Liver (tissue), 9 donors: ENCODE results near the gene LASP1. TPM values are rescaled to one million over a fixed set of nuclear protein-coding genes. Genes with fewer than 3 reads are reported as not detected.

ENCODE experiments used
- DNase-seq: peaks from one replicate; pipeline ENCODE4 v3.0.0-alpha.2; 2017; ENCODE audit warnings: low spot score
- H3K27ac ChIP-seq, 2 donors: one replicate each; pipeline ENCODE4 v1.7.0; 2013; ENCODE audit warnings: inconsistent platforms in 2 of 2, low read length in 2 of 2, control low read depth in 1 of 2, low read depth in 1 of 2, mild to moderate bottlenecking in 1 of 2
- H3K27me3 ChIP-seq, 4 donors: one replicate each; pipeline versions ENCODE4 v1.6.1 to v1.7.0; 2013; ENCODE audit warnings: low read length in 3 of 4, inconsistent platforms in 1 of 4, mild to moderate bottlenecking in 1 of 4, moderate library complexity in 1 of 4; ENCODE audit not compliant: control insufficient read depth in 4 of 4, insufficient read depth in 4 of 4
- H3K36me3 ChIP-seq, 4 donors: one replicate each; pipeline versions ENCODE4 v1.6.1 to v1.7.0; 2013; ENCODE audit warnings: low read length in 3 of 4, mild to moderate bottlenecking in 3 of 4, low read depth in 1 of 4, moderate library complexity in 1 of 4; ENCODE audit not compliant: control insufficient read depth in 4 of 4, insufficient read depth in 3 of 4
- H3K4me1 ChIP-seq, 4 donors: one replicate each; pipeline versions ENCODE4 v1.6.1 to v1.7.0; 2013; ENCODE audit warnings: low read length in 3 of 4, mild to moderate bottlenecking in 3 of 4, moderate library complexity in 1 of 4; ENCODE audit not compliant: control insufficient read depth in 4 of 4, insufficient read depth in 4 of 4
- H3K4me3 ChIP-seq, 3 donors: one replicate each; pipeline versions ENCODE4 v1.6.1 to v1.7.0; 2013; ENCODE audit warnings: low read length in 3 of 3, control low read depth in 1 of 3, low read depth in 1 of 3, mild to moderate bottlenecking in 1 of 3
- H3K9ac ChIP-seq, 2 donors: one replicate each; pipeline ENCODE4 v1.7.0; 2013; ENCODE audit warnings: low read length in 2 of 2, mild to moderate bottlenecking in 2 of 2, moderate library complexity in 2 of 2, control low read depth in 1 of 2, low read depth in 1 of 2
- H3K9me3 ChIP-seq, 4 donors: one replicate each; pipeline versions ENCODE4 v1.6.1 to v1.7.0; 2013; ENCODE audit warnings: low read length in 3 of 4; ENCODE audit not compliant: control insufficient read depth in 4 of 4
- EGR1 ChIP-seq, 2 donors: IDR thresholded peaks; 2 replicates each; pipeline ENCODE4 v1.6.1; 2016 to 2018; ENCODE audit warnings: antibody characterized with exemption in 2 of 2, low read depth in 2 of 2
- FOXA1 ChIP-seq: IDR thresholded peaks from 2 replicates; pipeline ENCODE4 v1.6.1; 2016; ENCODE audit warnings: antibody characterized with exemption
- FOXA2 ChIP-seq: IDR thresholded peaks from 2 replicates; pipeline ENCODE4 v1.6.1; 2016; ENCODE audit warnings: antibody characterized with exemption
- GABPA ChIP-seq, 2 donors: IDR thresholded peaks in 1 of 2; conservative IDR thresholded peaks in 1 of 2; 2 replicates each; pipeline ENCODE4 v1.6.1; 2016; ENCODE audit warnings: antibody characterized with exemption in 2 of 2, mild to moderate bottlenecking in 1 of 2, moderate library complexity in 1 of 2
- HNF4A ChIP-seq, 2 donors: conservative IDR thresholded peaks; 2 replicates each; pipeline ENCODE4 v1.6.1; 2016; ENCODE audit warnings: antibody characterized with exemption in 2 of 2, mild to moderate bottlenecking in 2 of 2
- HNF4G ChIP-seq: IDR thresholded peaks from 2 replicates; pipeline ENCODE4 v1.6.1; 2016; ENCODE audit warnings: antibody characterized with exemption
- JUND ChIP-seq, 2 donors: IDR thresholded peaks; 2 replicates each; pipeline ENCODE4 v1.6.1; 2016; ENCODE audit warnings: antibody characterized with exemption in 2 of 2
- MAX ChIP-seq: IDR thresholded peaks from 2 replicates; pipeline ENCODE4 v1.6.1; 2016; ENCODE audit warnings: antibody characterized with exemption
- NR2F2 ChIP-seq: IDR thresholded peaks from 2 replicates; pipeline ENCODE4 v1.6.1; 2016; ENCODE audit warnings: antibody characterized with exemption
- RAD21 ChIP-seq, 2 donors: IDR thresholded peaks; 2 replicates each; pipeline ENCODE4 v1.6.1; 2016; ENCODE audit warnings: antibody characterized with exemption in 2 of 2, mild to moderate bottlenecking in 2 of 2
- REST ChIP-seq: IDR thresholded peaks from 2 replicates; pipeline ENCODE4 v1.6.1; 2016; ENCODE audit warnings: antibody characterized with exemption, mild to moderate bottlenecking
- RXRA ChIP-seq, 2 donors: IDR thresholded peaks; 2 replicates each; pipeline ENCODE4 v1.6.1; 2017 to 2018; ENCODE audit warnings: antibody characterized with exemption in 2 of 2, mild to moderate bottlenecking in 1 of 2
- SP1 ChIP-seq: IDR thresholded peaks from 2 replicates; pipeline ENCODE4 v1.6.1; 2018; ENCODE audit warnings: antibody characterized with exemption, mild to moderate bottlenecking
- TAF1 ChIP-seq: conservative IDR thresholded peaks from 2 replicates; pipeline ENCODE4 v1.6.1; 2016; ENCODE audit warnings: antibody characterized with exemption, mild to moderate bottlenecking
- YY1 ChIP-seq: IDR thresholded peaks from 2 replicates; pipeline ENCODE4 v1.6.1; 2016; ENCODE audit warnings: antibody characterized with exemption, mild to moderate bottlenecking
- WGBS: extraction: QIAGEN DNeasy Blood & Tissue Kit; methylation state at CpG from one replicate; pipeline ENCODE4 v1.1.7; 2013; 5-methylcytosine and 5-hydroxymethylcytosine counted together
- polyA plus RNA-seq, 2 donors: library from polyadenylated mRNA; stranded (reverse) in 1 of 2; unstranded in 1 of 2; fragments of 200-250 nt in 1 of 2; fragments of >200 nt in 1 of 2; fragmentation: Nextera tagmentation in 1 of 2; extraction: Ambion mirVana in 1 of 2; gene quantifications; one replicate each; pipeline versions ENCODE4 v1.2.1 to v1.2.3, GENCODE V29; 2013 to 2015
- total RNA-seq, 2 donors: library from RNA; depleted of rRNA; stranded (reverse); fragments of >200 nt; gene quantifications; one replicate each; pipeline ENCODE4 v1.2.3, GENCODE V29; 2014
- TF ChIP-seq, protein P1 (sequence below): IDR thresholded peaks from 2 replicates; pipeline ENCODE4 v1.6.1; 2016; ENCODE audit warnings: antibody characterized with exemption
- TF ChIP-seq, protein P2 (sequence below): IDR thresholded peaks from 2 replicates; pipeline ENCODE4 v1.6.1; 2016; ENCODE audit warnings: antibody characterized with exemption
- TF ChIP-seq, protein P3 (sequence below): fragments of 150-350 bp; IDR thresholded peaks from 2 replicates; pipeline ENCODE4 v1.5.1; 2017; ENCODE audit warnings: improper control_type of control experiment, low read depth, low read length; ENCODE audit not compliant: missing input control
- donor health status: healthy.
- donor health status: healthy.
- donor health status: healthy.
- donor health status: healthy.
- donor health status: healthy.

The LASP1 gene
- total and polyA plus RNA-seq, 4 donors, result 18.2 to 77.7 (median 68.4) TPM

- 24% methylated on average over 1 of the region's 1 CpG for WGBS
- DNase-seq, result no peak
- Histone ChIP-seq H3K4me1 (no peaks in the 10 kb centered on the region), H3K27ac (no peak overlapping the region), H3K4me3 (no peak overlapping the region), H3K27me3 (no peaks in the 10 kb centered on the region), H3K36me3 (no peaks in the 10 kb centered on the region), H3K9ac (no peak overlapping the region), H3K9me3 (no peaks in the 10 kb centered on the region)
- TF ChIP-seq RXRA (IDR thresholded peaks at IDR 0.05) (no peak), YY1 (no peak), EGR1 (IDR thresholded peaks at IDR 0.05; ENCODE audit: low read depth in 2 of 2) (no peak), GABPA (IDR thresholded peaks at IDR 0.05 in 1 of 2, conservative IDR thresholded peaks at IDR 0.05 in 1 of 2) (no peak), RAD21 (IDR thresholded peaks at IDR 0.05) (no peak), HNF4A (conservative IDR thresholded peaks at IDR 0.05) (no peak), FOXA1 (no peak), HNF4G (no peak), REST (no peak), FOXA2 (no peak), NR2F2 (no peak), MAX (no peak), TAF1 (no peak), SP1 (no peak), JUND (IDR thresholded peaks at IDR 0.05) (no peak)
- TF ChIP-seq, protein P1, sequence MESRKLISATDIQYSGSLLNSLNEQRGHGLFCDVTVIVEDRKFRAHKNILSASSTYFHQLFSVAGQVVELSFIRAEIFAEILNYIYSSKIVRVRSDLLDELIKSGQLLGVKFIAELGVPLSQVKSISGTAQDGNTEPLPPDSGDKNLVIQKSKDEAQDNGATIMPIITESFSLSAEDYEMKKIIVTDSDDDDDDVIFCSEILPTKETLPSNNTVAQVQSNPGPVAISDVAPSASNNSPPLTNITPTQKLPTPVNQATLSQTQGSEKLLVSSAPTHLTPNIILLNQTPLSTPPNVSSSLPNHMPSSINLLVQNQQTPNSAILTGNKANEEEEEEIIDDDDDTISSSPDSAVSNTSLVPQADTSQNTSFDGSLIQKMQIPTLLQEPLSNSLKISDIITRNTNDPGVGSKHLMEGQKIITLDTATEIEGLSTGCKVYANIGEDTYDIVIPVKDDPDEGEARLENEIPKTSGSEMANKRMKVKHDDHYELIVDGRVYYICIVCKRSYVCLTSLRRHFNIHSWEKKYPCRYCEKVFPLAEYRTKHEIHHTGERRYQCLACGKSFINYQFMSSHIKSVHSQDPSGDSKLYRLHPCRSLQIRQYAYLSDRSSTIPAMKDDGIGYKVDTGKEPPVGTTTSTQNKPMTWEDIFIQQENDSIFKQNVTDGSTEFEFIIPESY, result no peak
- TF ChIP-seq, protein P2, sequence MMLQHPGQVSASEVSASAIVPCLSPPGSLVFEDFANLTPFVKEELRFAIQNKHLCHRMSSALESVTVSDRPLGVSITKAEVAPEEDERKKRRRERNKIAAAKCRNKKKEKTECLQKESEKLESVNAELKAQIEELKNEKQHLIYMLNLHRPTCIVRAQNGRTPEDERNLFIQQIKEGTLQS, result no peak
- TF ChIP-seq, protein P3, sequence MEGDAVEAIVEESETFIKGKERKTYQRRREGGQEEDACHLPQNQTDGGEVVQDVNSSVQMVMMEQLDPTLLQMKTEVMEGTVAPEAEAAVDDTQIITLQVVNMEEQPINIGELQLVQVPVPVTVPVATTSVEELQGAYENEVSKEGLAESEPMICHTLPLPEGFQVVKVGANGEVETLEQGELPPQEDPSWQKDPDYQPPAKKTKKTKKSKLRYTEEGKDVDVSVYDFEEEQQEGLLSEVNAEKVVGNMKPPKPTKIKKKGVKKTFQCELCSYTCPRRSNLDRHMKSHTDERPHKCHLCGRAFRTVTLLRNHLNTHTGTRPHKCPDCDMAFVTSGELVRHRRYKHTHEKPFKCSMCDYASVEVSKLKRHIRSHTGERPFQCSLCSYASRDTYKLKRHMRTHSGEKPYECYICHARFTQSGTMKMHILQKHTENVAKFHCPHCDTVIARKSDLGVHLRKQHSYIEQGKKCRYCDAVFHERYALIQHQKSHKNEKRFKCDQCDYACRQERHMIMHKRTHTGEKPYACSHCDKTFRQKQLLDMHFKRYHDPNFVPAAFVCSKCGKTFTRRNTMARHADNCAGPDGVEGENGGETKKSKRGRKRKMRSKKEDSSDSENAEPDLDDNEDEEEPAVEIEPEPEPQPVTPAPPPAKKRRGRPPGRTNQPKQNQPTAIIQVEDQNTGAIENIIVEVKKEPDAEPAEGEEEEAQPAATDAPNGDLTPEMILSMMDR, result no peak
Measured at GRCh38 chr17:38958326-38958725, 88.5 kb downstream of the LASP1 start.

- H3K4me1 ChIP-seq, result no peaks in the 10 kb centered on the region
- H3K9me3 ChIP-seq, result no peaks in the 10 kb centered on the region
- no peak overlapping the region for H3K4me3 ChIP-seq
- H3K27me3 ChIP-seq, result no peaks in the 10 kb centered on the region
- no peaks in the 10 kb centered on the region for H3K36me3 ChIP-seq
- H3K9ac ChIP-seq, result no peak overlapping the region
- H3K27ac ChIP-seq, result no peak overlapping the region
- no peak for DNase-seq
- TF ChIP-seq, protein P2, result no peak
- TF ChIP-seq, protein P1, result no peak
- TF ChIP-seq FOXA2, result no peak
- TF ChIP-seq, protein P3, result no peak
- TF ChIP-seq YY1, result no peak
- no peak for TF ChIP-seq GABPA (IDR thresholded peaks at IDR 0.05 in 1 of 2, conservative IDR thresholded peaks at IDR 0.05 in 1 of 2)
- TF ChIP-seq TAF1, result no peak
- no peak for TF ChIP-seq JUND (IDR thresholded peaks at IDR 0.05)
- TF ChIP-seq HNF4G, result no peak
- no peak for TF ChIP-seq RAD21 (IDR thresholded peaks at IDR 0.05)
Measured at GRCh38 chr17:38958756-38959155, 88.9 kb downstream of the LASP1 start.
